Stimulated activated CD4-positive, alpha-beta T cell treated with anti-CD3 and anti-CD28 coated beads, TNF-alpha, amount 100 ng/mL, for 48 hours (primary cell): ENCODE results near the gene HERC5.
"Not testable (repeated sequence)": the region's sequence is repeated elsewhere in the genome, so short reads cannot be mapped to it uniquely, and the experiment has no call there.

Source experiments
- DNase-seq, 3 donors: peaks; one replicate each; pipeline ENCODE4 v3.0.0-alpha.2; 2020; ENCODE audit warnings: low read depth in 3 of 3

The HERC5 gene

DNA sequence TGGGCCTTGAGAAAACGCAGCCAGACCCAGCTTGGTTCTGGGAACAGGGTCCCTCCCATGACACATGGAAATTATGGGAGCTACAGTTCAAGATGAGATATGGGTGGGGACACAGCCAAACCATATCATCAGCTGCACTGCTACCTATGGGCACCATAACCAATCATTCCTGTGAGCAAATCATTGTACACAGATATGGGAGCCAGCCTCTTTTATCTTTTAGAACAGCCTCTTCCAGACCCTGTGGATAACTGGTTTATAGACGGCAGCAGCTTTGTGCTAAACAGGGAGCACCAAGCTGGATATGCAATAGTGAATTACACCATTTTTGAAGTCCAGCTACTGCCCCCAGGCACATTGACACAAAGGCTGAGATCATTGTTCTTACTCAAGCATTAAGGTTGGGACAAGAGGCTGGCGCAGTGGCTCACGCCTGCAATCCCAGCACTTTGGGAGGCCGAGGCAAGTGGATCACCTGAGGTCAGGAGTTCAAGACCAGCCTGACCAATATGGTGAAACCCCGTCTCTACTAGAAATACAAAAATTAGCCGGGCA is 8.6 kb upstream of the HERC5 start:
- DNase-seq, result not testable (repeated sequence)

DNA sequence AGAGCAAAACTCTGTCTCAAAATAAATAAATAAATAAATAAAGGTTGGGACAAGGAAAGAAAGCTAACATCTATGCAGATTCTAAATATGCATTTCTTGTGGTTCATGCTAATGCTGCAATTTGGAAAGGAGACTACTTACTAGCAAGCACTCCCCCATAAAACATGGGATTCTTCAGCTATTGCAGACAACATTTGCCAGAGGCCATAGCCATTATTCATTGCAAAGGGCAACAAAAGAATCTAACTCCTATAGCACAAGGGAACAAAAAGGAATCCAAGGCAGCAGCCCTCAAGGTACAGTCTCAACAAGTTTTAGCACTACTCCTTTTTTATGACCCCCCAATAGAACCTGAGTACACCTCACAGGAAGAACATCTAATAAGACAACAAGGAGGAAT is 8.0 kb upstream of the HERC5 start:
- no peak for DNase-seq

DNA sequence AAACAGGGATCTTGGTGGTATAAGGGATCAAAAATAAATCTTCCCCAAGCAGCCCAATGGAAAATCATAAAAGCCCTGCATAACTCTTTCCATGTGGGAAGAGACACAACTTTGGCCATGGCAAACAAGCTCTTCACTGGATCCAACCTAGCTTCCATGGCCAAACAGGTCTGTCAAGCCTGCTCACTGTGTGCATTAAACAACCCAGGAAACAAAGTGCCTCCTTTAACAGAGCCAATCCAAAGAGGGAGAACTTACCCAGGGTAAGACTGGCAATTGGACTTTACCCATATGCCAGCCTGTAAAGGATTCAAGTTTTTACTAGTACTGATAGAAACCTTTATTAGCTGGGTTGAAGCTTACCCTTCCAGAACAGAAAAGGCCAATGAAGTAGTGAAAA is 7.6 kb upstream of the HERC5 start:
- no peak for DNase-seq

DNA sequence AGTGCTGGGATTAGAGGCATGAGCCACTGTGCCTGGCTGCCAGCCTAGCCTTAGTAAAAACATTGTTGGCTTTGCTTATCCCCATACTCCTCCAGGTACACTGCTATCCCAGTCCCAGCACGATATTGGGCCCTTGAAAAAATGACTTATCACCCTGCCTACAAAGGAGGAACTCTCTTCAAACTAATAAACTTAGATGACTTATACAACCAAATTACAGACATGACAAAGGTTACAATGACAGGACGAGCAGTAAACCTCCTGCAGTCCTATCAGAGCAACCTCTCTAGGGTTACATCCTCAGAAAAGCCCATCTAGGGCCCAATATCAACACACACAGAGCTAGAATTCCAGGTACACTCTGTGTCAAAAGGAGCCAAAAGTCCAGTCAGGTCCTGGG is 5.7 kb upstream of the HERC5 start:
- DNase-seq, result no peak

DNA sequence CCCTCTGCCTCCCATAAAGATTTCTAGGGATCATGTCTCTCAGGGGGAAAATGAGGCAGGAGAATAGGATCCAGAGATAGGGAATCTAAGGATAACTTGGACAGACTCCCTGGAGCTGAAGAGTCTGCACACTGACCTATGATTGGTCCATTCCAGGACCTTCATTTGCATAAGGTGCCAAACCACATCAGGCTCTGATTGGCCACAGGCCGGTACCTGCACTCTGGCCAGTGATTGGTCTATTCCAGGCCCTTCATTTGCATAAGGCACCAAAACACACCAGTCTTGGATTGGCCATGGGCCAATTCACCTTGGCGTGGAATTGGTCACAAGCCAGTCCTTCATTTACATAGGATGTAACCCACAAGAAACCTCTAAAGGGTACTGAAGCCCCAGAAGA is 4.0 kb upstream of the HERC5 start:
- DNase-seq, result no peak

DNA sequence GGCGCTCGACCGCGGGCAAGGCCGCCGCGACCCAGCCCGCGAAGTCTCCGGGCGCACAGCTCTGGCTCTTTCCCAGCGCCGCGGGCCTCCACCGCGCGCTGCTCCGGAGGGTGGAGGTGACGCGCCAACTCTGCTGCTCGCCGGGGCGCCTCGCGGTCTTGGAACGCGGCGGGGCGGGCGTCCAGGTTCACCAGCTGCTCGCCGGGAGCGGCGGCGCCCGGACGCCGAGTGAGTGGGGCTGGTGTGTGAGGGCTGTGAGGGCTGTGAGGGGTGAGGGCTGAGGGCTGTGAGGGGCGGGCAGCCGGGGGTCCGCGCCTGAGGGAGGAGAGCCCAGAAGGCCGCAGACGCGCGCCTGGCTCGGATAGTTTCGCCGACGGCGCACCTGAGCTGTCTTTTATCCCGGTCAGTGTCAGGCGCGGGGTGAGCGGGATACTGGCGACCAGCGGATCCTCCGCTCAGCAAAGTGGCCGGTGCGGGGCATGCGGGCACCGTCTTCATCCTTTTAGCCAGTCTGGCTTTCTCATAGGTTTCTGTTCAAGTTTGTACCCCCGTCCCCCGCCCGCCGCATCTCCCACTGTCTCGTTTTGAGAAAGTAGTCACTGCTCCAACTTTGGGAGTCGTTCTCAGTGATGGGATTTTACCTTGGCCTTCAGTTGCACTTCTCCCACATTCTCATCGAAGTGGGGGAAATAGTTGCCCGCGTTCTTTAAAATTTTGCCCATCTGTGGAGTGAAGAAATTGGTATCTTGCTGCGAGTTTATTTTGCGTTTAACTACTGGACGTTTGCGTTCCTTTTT is 586 bp downstream of the HERC5 start:
- DNase-seq, result peak; percentile 4 to 25 (median 7)

DNA sequence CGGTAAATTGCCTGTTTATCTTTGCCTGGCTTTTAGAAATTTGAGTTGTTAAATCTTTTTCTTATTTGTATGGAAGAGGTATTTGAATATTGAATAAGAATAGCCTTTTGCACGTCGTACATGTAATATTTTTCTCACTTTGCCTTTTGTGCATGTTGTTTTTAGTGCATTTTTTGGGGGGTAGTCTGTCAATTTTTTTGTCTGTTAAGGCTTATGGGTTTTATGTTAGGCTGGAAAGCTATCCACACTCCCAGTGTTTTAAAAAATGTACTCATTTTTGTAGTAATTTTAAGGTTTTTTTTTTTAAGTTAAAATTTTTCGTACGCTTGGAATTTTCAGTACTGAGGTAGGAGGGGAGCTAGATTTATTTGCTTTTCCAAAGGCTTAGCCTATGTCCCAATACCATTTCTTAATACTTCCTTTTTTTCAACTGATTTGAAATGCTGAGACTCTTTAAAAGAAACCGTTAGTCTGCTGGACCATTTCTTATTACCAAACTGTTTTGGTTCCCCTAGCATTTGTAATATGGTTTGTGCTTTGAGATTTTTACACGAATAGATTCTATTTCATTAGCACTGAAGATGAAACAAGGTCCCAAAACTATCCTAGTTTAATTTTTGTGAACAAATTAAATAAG is 1.3 kb downstream of the HERC5 start:
- DNase-seq, result no peak

DNA sequence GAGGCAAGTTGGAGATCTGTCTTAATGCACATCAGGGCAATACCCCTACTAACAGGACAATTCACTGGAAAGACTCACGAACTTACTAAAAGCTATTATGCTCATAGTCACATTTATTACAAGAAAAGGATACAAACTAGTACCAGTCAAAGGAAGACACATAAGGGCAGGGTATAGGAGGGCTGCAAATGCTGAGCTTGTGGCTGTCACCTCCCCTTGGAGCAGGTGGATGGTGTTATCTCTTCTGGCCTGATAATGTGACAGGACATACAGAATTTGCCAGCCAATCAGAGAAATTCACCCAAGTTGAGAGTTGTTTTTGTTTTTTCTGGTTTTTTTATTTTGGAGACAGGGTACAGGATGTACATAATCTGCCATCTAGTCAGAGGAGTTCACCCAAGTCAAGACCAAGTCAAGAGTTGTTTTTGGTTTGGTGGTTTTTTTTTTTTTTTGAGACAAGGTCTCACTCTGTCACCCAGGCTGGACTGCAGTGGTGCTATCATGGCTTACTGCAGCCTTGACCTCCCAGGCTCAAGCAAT is 8.8 kb downstream of the HERC5 start:
- DNase-seq, result no peak

DNA sequence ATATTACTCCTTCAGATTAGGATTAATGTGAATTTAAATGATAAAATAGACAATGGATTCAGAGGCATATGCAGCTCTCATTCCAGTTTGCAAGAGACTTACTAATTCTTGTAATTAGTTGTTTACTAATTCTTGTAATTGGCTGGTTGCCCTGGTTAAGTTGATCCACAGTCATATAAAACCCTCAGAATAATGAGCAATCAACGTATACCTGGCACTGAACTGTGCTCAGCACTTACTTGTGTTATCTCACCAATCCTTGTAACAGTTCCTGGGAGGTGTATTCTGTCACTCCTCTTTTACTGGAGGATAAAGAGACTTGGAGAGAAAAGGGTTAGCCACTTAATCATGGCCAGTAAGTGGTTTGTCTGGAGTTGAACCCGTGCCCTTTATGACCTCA is 10.5 kb downstream of the HERC5 start:
- no peak for DNase-seq

DNA sequence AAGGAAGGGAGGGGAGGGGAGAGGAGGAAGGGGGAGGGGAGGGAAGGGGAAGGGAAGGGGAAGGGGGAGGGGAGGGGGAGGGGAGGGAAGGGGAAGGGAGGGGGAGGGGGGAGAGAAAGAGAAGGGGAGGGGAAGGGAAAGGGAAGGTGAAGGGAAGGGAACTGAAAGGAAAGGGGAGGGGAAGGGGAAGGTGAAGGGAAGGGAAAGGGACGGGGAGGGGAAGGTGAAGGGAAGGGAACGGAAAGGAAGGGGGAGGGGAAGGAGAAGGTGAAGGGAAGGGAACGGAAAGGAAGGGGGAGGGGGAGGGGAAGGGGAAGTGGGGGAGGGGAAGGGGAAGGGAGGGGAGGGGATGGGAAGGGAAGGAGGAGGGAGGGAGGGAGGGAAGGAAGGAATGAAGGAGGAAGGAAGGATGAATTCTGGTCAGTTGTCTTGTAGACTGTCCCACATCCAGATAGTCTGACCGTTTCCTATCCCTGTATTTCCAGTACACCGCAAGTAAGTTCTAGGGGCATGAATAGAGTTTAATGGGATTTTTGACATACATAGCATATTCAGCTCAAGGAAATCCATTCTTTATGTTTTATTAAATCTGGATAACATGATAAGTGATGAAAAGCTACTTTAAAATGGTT is 20.4 kb downstream of the HERC5 start:
- no peak for DNase-seq

DNA sequence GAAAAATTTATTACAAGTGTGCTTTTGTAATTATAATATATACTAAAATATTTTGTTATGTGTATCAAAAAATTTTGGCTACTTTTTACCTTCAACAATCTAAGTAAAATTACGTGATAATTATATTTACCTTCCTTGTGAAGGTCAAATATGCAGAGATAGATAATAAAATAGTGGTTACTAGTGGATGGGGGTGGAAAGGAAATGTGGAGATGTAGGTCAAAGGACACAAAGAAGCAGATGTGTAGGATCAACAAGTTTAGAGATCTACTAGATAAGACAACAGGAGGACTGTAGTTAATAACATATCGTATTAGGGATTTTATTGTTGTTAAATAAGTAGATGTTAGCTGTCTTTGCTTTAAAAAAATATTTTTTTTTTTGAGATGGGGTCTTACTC is 21.3 kb downstream of the HERC5 start:
- DNase-seq, result no peak

DNA sequence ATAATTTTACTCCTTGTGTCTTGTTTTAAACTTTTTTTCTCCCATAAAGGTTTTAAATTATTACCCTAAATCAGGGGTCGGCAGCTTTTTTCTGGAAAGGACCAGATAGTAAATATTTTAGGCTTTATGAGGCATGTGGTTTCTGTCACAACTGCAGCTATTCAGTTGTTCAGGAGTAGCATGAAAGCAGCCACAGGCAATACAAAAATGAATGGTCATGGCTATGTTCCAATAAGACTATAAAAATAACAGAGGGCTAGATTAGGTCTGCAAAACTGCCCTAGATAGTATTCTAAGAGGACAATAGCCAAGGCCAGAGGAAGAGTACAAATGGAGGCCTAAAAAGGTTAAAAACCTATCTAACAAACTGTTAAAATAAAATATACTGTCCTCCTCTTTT is 24.6 kb downstream of the HERC5 start:
- no peak for DNase-seq

DNA sequence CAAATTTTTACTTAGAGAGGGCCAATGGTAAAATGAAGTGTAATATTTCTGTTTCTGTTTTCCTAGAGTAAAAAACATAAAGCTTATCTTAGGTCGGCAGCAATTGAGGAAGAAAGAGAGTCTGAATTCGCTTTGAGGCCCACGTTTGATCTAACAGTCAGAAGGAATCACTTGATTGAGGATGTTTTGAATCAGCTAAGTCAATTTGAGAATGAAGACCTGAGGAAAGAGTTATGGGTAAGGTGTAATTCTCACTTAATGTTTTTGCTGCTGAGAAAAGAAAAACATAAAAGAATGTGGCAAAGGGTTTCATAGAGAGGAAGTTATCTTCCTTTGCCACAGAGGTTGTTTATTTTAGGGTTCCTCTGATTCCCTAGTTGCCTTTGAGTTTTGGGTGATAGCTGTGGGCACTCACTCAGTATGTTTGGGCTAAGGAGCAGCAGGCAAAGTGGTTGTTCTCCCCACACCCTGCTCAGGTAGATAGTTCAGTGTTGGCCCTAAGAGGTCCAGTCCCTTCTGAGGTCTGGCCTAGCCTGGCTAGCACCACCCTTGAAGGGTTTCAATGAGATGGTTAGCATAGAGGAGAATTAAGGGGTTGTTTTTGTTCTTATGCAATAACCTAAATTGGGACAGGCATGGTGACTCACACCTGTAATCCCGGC is 32.3 kb downstream of the HERC5 start:
- DNase-seq, result no peak

DNA sequence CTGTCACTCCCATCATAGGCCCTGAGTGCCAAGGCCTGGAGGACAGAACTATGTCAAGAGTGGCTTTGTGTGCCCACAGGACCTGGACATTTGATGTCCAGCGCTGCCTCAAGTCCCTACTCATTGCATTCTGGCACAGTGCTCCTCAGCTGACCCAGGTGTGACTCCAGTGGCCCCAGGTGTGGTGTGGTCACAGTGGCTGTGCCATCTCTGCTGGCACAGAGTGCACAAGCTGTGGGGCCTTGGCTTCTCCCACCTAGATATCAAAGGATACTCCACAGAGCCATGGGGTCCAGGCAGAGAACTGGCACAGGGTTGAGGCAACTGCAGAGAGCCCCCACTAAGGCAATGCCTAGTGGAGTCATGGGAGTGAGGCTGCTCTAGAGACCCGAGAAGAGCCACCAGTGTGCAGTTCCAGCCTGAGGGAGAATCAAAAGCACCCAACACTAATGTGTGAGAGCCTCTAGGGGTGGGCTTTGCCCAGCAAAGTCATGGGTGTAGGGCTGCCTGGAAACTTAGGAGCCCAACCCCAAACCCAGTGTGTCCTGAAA is 41.0 kb downstream of the HERC5 start:
- no peak for DNase-seq

DNA sequence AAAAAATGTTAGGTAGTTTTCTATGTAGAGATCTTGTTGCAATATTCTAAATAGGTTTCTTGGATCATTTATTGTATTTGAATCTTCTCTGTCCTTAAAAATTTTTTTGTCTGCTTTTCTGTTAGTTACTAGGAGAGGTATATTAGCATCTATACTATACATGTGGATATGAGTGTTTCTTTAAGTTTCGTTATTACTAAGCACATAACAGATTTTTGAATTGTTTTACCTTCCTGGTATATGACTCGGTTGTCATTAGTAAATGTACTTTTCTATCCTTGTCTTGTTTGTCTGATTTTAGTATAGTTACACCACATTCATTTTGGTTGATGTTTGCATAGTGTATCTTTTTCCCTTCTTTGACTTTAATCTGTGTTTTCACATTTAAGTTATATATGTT is 46.4 kb downstream of the HERC5 start:
- DNase-seq, result no peak

DNA sequence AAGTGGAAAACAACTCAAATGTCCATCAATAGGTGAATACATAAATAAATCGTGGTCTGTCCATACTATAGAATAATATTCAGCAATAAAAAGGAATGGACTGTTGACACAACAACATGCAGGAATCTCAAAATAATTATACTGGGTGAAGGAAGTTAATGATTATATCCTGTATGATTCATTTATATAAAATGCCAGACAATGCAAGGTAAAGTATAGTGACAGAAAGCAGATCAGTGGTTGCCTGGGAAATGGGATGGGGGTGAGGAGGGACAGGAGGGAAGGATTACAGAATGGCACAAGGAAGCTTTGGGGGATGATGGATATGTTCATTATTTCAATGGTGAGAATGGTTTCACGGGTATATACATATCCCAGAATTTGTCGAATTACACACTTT is 54.3 kb downstream of the HERC5 start:
- no peak for DNase-seq

DNA sequence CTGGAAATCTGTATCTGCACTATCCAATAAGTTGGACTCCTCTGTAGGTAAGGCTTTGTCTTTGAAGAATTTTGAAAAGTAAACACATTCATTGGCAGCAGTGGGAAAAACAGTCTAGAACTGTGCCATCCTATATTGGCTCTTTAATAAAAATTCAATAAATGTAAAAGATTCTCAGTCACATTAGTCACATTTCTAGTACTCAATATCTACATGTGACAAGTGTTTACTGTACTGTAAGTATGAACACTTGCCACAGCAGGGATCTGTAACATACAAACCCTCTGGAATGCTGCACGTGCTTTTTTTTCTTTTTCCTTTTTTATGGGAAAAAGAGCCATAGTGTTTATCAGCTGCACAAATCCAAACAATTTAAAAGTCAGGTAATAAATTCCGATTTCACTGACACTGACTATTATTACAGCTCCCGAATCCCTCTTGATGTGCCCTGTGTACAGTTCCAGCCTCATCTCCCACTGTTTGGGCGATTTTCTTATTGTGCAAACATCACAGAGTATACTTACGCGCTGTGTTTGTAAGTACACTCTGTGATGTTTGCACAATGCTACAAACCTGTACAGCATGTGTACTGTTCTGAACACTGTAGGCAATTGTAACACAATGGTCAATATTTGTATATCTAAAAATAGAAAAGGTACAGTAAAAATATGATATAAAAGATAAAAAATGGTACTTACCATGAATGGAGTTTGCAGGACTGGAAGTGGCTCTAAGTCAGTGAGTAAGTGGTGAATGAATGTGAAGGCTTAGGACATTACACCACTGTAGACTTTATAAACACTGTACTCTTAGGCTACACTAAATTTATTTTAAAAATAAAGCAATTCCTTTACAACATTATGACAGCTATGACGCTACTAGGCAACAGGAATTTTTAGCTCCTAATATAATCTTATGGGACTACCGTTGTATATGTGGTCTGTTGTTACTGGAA is 57.9 kb downstream of the HERC5 start:
- DNase-seq, result no peak

DNA sequence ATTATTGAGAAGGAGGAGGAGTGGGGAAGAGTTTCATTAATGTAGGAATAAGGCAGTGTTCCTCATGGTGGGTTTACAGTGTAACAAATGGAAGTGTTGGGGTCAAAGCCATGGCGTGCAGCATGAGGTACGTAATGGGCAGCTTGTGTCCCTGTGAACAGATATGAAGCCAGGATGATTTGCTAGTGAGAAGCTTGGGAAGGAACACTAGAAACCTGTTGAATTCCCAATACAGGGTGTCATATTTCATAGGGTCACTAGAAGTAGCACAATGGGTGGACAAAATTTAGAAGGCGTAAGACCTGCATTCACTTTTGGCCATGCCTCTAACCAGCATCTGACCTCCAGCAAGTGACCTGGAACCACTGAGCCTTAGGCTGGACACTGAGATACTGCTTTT is 59.8 kb downstream of the HERC5 start:
- DNase-seq, result no peak

DNA sequence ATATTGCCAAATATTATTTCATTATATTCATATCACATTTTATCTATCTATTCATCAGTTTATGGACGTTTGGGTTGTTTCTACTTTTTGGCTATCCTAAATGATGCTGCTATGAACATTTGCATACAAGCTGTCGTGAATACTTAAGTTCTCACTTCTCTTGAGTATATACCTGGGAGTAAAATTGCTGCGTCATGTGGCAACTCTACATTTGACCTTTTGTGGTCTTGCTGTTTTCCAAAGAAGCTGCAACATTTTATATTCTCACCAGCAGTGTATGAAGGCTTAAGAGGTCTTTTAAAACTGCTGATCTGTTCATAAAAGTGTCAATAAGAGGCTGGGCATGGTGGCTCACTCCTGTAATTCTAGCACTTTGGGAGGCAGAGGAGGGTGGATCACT is 60.9 kb downstream of the HERC5 start:
- no peak for DNase-seq

DNA sequence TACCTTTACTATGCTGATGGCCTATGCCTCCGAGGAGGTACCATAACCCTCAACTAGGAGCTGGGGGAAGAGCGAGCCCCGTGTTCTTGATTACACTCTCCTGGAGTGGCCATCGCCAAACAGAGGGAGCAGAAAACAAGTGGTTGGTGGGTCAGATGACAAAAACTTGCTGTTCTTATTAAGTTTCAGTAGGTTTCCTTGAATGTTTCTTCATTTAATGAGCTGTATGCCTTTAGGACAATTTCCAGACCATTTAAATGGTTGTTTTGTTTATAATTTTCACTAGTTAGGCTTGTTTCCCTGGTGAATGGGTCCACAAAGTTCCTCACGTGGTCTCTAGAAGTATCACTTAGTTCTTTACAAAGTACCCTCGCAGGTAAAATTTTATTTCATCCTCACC is 62.0 kb downstream of the HERC5 start:
- DNase-seq, result no peak
